Posterior vena cava (tissue), 2 donors: ENCODE measurements around the gene KPNA6. TPM values are rescaled to one million over a fixed set of nuclear protein-coding genes. Genes with fewer than 3 reads are reported as not detected.

ENCODE experiments used
- DNase-seq: peaks from one replicate; pipeline ENCODE4 v3.0.0-alpha.2; 2020; ENCODE audit warnings: low spot score
- intact Hi-C, 2 donors: fragments of 100-400 bp; cut with DNase I; formaldehyde crosslinking; loops; one replicate each; pipeline versions ENCODE4 v1.14.1 to v1.14.2; 2022 to 2023
- total RNA-seq, 2 donors: library from RNA; stranded (reverse); fragmentation: NEBNext Ultra II Directional; extraction: Animal tissue kit (Norgen Biotek cat#: 25700); gene quantifications; one replicate each; pipeline ENCODE4 v1.2.1, GENCODE V29; 2021
- donor health status: DM: yes; HTN: yes; CAD: no.
- donor health status: DM: yes; HTN: yes; CAD: no.

The KPNA6 gene
- total RNA-seq, 2 donors from 2014 or later: 60.7 to 66.3 TPM

- intact Hi-C loops: no loop called here
- peak; percentile 99 for DNase-seq
Observed at GRCh38 chr1:32179443-32180185, 71.8 kb downstream of the KPNA6 start, which contains the start of gene TXLNA. Gene TXLNA (plus strand): TSS chr1:32179675. CDS start chr1:32180346, 671 bp downstream.

- intact Hi-C loops: no loop called here
- peak; percentile 87 for DNase-seq
Observed at GRCh38 chr1:32180186-32181060, 72.6 kb downstream of the KPNA6 start.

GRCh38 chr1:32181065-32181464, 73.2 kb downstream of the KPNA6 start:
- intact Hi-C loops: no loop called here
- no peak for DNase-seq

DNA sequence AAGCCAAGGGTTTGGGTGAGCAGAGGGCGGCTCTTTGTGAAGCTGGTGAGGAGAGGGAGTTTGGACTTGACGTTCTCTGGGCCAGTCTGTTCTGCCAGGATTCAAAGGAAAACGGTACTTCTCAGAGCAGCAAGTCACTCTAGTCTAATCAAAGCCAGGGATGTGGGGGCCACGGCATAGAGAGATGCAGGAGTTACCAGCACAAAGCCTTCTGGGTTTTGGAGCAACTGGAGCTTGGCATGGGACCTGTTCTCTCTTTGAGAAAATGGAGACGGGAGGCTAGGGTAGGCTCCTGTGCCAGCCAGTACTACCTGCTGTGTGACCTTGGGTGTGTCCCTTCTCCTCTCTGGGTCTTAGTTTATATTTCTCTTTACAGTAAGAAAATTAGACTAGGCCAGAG, 73.7 kb downstream of the KPNA6 start:
- intact Hi-C loops: no loop called here
- no peak for DNase-seq

GRCh38 chr1:32182060-32182459, 74.2 kb downstream of the KPNA6 start:
- intact Hi-C loops: no loop called here
- DNase-seq: no peak

- DNase-seq: no peak
- intact Hi-C loops: no loop called here
Observed at GRCh38 chr1:32184650-32185049, 76.8 kb downstream of the KPNA6 start.

- peak; percentile 10 for DNase-seq
- intact Hi-C loops: no loop called here
Observed at GRCh38 chr1:32186077-32186476, 78.2 kb downstream of the KPNA6 start.

GRCh38 chr1:32186491-32186890, 78.6 kb downstream of the KPNA6 start:
- DNase-seq: no peak
- intact Hi-C loops: no loop called here

- intact Hi-C loops: no loop called here
- DNase-seq: peak; percentile 16
Observed at GRCh38 chr1:32187850-32188249, 80.0 kb downstream of the KPNA6 start.

DNA sequence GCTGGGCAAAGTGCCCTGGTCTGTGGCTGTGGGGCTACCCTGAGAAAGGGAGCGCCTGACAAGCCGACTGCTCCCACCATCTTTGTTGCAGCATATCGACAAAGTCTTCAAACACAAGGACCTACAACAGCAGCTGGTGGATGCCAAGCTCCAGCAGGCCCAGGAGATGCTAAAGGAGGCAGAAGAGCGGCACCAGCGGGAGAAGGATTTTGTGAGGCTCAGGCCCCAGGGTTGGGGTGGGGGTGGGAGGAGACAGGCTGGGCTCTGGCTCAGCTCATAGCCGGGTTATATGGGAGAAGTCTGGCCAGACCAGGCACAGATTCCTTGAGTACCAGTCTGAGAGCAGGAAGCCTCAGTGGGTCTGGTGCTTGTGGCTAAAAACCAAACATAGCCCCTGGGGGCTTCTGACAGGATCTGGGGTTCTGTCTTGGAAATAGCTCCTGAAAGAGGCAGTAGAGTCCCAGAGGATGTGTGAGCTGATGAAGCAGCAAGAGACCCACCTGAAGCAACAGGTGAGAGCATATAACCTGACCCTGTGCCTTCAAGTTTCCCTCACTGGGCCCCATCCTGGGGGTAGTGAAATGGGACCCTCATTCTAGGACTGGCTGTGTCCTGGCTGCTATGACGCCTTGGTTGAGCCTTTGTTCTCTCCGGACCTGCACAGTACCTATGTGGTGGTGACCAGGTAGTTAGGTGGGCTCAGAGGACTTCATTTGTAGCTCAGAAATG, 84.5 kb downstream of the KPNA6 start:
- peak; percentile 79 for DNase-seq
- intact Hi-C loops: no loop called here

DNA sequence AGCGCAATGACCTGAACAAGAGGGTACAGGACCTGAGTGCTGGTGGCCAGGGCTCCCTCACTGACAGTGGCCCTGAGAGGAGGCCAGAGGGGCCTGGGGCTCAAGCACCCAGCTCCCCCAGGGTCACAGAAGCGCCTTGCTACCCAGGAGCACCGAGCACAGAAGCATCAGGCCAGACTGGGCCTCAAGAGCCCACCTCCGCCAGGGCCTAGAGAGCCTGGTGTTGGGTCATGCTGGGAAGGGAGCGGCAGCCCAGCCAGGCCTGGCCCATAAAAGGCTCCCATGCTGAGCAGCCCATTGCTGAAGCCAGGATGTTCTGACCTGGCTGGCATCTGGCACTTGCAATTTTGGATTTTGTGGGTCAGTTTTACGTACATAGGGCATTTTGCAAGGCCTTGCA, 87.1 kb downstream of the KPNA6 start:
- peak; percentile 56 for DNase-seq
- intact Hi-C loops: no loop called here

DNA sequence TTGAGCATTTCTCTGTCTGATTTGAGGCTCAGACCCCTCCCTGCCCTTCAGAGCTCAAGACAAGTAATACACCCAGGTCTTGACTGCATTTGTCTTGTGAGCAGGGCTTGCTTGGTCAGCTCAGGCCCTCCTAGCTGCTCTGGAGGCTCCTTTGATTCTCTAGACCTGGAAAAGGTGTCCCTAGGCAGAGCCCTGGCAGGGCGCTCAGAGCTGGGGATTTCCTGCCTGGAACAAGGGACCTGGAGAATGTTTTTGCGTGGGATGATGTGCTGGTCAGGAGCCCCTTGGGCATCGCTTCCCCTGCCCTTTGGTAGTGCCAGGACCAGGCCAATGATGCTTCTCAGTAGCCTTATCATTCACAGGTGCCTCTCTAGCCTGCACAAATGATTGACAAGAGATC, 87.7 kb downstream of the KPNA6 start:
- intact Hi-C loops: no loop called here
- peak; percentile 50 for DNase-seq

GRCh38 chr1:32195972-32196823, 88.3 kb downstream of the KPNA6 start:
- peak; percentile 55 for DNase-seq
- intact Hi-C loops: no loop called here

- intact Hi-C loops: no loop called here
- no peak for DNase-seq
Observed at GRCh38 chr1:32197074-32197473, 89.2 kb downstream of the KPNA6 start.

- DNase-seq: no peak
- intact Hi-C loops: no loop called here
Observed at GRCh38 chr1:32197837-32198236, 90.0 kb downstream of the KPNA6 start.

DNA sequence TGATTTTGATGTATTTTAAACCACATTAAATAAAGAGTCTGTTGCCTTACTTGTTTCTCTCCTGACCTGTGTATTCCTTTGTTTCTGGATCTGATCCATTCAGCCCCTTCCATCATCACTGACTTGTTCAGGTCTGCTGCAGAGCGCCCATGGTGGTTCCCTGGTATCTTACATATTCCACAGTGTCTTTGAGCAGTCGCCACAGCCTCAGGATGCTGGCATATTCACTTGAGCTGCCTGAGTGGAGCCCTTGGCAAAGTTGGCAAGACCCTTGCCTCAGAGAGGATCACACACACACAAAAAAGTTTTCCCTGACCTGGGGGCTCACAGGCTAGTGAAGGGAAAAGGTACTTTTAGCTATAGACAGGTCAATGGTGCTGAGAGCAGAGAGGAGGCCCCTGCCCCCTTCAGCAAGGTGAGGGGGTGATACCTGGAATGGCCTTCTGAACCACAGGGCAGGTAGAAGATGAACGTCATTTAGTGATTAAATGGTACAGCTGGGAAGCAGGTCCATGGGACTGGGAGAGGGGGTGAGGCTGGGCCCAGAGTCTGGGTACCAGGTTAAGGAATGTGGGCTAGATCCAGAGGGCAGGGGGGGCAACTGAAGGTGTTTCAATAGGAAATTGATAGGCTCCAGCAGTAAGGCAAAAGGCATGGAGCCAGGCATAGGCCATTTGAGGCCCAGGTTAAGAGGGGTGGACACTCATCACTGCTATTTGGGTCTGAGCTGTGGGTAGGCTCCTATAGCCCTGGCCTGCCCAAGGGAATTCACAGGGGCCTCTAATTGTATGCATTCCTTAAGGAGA, 90.6 kb downstream of the KPNA6 start:
- intact Hi-C loops: no loop called here
- no peak for DNase-seq

GRCh38 chr1:32199043-32199716, 91.3 kb downstream of the KPNA6 start:
- intact Hi-C loops: no loop called here
- no peak for DNase-seq

DNA sequence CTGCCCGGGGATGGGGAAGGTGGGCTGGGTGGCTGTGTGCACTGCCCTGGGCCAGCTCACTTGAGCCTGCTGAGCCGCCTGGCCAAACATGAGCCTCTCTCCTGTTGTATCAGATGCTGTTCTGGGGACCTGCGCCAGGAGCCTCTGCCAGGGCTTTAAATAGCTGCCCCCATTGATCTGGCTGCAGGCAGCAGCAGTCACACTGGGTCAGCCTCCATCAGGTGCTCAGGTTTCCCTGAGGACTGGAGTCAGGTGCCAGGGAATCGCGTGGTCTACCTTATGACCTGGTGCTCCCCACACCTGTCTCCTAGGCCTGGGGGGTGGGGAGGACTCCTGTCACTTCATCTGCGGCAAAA, 91.8 kb downstream of the KPNA6 start:
- peak; percentile 87 for DNase-seq

More for the DNA sequence above, 91.8 kb downstream of the KPNA6 start:
- intact Hi-C loops: no loop called here
